ENCODE results near the gene CCDC137.

- TF ChIP-seq POLR2A (IDR thresholded peaks at IDR 0.05) = peak in 1 of 2 donors; percentile 53
- TF ChIP-seq CTCF (IDR thresholded peaks at IDR 0.05) = no peak
Observed at GRCh38 chr17:81621494-81622130, 44.9 kb upstream of the CCDC137 start.
